Transverse colon (tissue), 4 donors: Measurements from ENCODE around the gene CYB5D1. TPM values are rescaled to one million over a fixed set of nuclear protein-coding genes. Genes with fewer than 3 reads are reported as not detected.
A peak's percentile ranks its signal among the peaks of the same experiment; 100 is the strongest.

Experiments
- DNase-seq: peaks from one replicate; pipeline ENCODE4 v3.0.0-alpha.2; 2019
- H3K27ac ChIP-seq, 4 donors: fragments of 200-600 bp; sonication (generic); 2 replicates each; pipeline ENCODE4 v1.5.1; 2016 to 2018; ENCODE audit warnings: inconsistent platforms in 4 of 4
- H3K27me3 ChIP-seq: fragments of 200-600 bp; sonication (generic); 2 replicates; pipeline ENCODE4 v1.5.1; 2017; ENCODE audit warnings: inconsistent platforms
- H3K36me3 ChIP-seq, 4 donors: fragments of 200-600 bp; sonication (generic); 2 replicates each; pipeline ENCODE4 v1.5.1; 2017 to 2019; ENCODE audit warnings: inconsistent platforms in 4 of 4
- H3K4me1 ChIP-seq, 4 donors: fragments of 200-600 bp; sonication (generic); 2 replicates each; pipeline ENCODE4 v1.5.1; 2017 to 2020; ENCODE audit warnings: inconsistent platforms in 4 of 4
- H3K4me3 ChIP-seq, 4 donors: fragments of 200-600 bp; sonication (generic); 1 replicate in 1 of 4; 2 replicates in 3 of 4; pipeline versions ENCODE4 v1.5.1 to v1.6.1; 2017 to 2019; ENCODE audit warnings: inconsistent platforms in 4 of 4
- H3K9me3 ChIP-seq, 2 donors: fragments of 200-600 bp; sonication (generic); 2 replicates each; pipeline ENCODE4 v1.5.1; 2017 to 2019; ENCODE audit warnings: inconsistent platforms in 2 of 2
- CTCF ChIP-seq, 5 experiments: fragments of 200-600 bp in 3 of 5; fragments of 450-650 bp in 2 of 5; sonication (generic) in 3 of 5; IDR thresholded peaks; 1 replicate in 2 of 5; 2 replicates in 3 of 5; pipeline ENCODE4 v1.5.1; 2016 to 2017; ENCODE audit warnings: antibody characterized with exemption in 5 of 5, inconsistent platforms in 3 of 5, mild to moderate bottlenecking in 2 of 5, moderate library complexity in 1 of 5
- EP300 ChIP-seq: sonication (generic); formaldehyde crosslinking; IDR thresholded peaks from one replicate; pipeline ENCODE4 v1.6.1; 2017; ENCODE audit warnings: antibody characterized with exemption, low read depth
- POLR2A ChIP-seq: fragments of 450-650 bp; IDR thresholded peaks from one replicate; pipeline ENCODE4 v1.6.1; 2016; ENCODE audit warnings: antibody characterized with exemption, mild to moderate bottlenecking, moderate library complexity
- POLR2AphosphoS5 ChIP-seq, 3 donors: sonication (generic); formaldehyde crosslinking; IDR thresholded peaks; one replicate each; pipeline ENCODE4 v1.6.1; 2016; ENCODE audit warnings: antibody characterized with exemption in 3 of 3
- WGBS, 2 donors: methylation state at CpG; one replicate each; pipeline ENCODE4 v1.1.5; 2018; ENCODE audit warnings: low coverage in 1 of 2; 5-methylcytosine and 5-hydroxymethylcytosine counted together
- in situ Hi-C, 4 donors: fragments of 200-750 bp; cut with MboI; loops; one replicate each; pipeline versions ENCODE4 v1.15.0 to v1.15.1; 2017; ENCODE audit warnings: low sequenced_read_pairs in 3 of 4, low pct_ligation_motif_present in 1 of 4, low pct_unique_long_range_greater_than_20kb in 1 of 4
- intact Hi-C: fragments of 100-400 bp; cut with DNase I; formaldehyde crosslinking; loops from one replicate; pipeline ENCODE4 v1.15.1; 2023; ENCODE audit warnings: low total_unique reads
- total RNA-seq, 4 donors: library from RNA; depleted of rRNA; stranded (reverse); fragments of >200 nt; gene quantifications; one replicate each; pipeline ENCODE4 v1.1.0, GENCODE V29; 2016

The CYB5D1 gene
- total RNA-seq, 4 donors from 2014 or later = 4.9 to 50.4 (median 9.6) TPM; not detected in 1

GRCh38 chr17:7856811-7857712 is 741 bp upstream of the CYB5D1 start, which contains the start of gene NAA38:
Gene NAA38, minus strand, starts transcription at chr17:7857559. Its CDS starts 96 bp downstream, at chr17:7857463.
- peaks cover 24 to 36% (median 28%) of the 10 kb centered on the region in 4 donors for H3K4me1 ChIP-seq
- in situ Hi-C loops = loop anchor here in 2 of 4 donors (25.0 kb wide), 1 partner anchor 130 kb away; no protein-coding TSS in a partner anchor
- DNase-seq = peak; percentile 97

GRCh38 chr17:7858522-7858810 is 663 bp downstream of the CYB5D1 start:
- Histone ChIP-seq H3K27ac (peak overlapping the region; percentile 90 to 97 (median 94)), H3K4me1 (peaks cover 23 to 40% (median 30%) of the 10 kb centered on the region in 4 donors), H3K27me3 (no peaks in the 10 kb centered on the region), H3K36me3 (peaks cover 0 to 6% (median 2%) of the 10 kb centered on the region in 4 donors), H3K9me3 (no peaks in the 10 kb centered on the region), H3K4me3 (peak overlapping the region in 3 of 4 donors; percentile 50 to 62 (median 56))
- TF ChIP-seq POLR2A = no peak
- TF ChIP-seq CTCF (IDR thresholded peaks at IDR 0.05) = peak; percentile 31 to 67 (median 55)
- TF ChIP-seq POLR2AphosphoS5 (IDR thresholded peaks at IDR 0.05) = no peak
- TF ChIP-seq EP300 = no peak
- in situ Hi-C loops (loop anchor here in 2 of 4 donors (25.0 kb wide), 1 partner anchor 129 kb away; no protein-coding TSS in a partner anchor), intact Hi-C loops (loop anchor here (5.0 to 10.0 kb wide), 2 partner anchors 34 to 114 kb away; no protein-coding TSS in a partner anchor)
- DNase-seq = peak; percentile 53
- WGBS, 2 donors = 43% methylated on average over 20 of the region's 20 CpGs; no CpG with 5 or more reads in 1 of the 2 donors

More at GRCh38 chr17:7856811-7857712, 741 bp upstream of the CYB5D1 start, which contains the start of gene NAA38:
- peak within 1 kb of the TSS; percentile 90 to 97 (median 94) for H3K27ac ChIP-seq
- H3K27me3 ChIP-seq = no peaks in the 10 kb centered on the region
- intact Hi-C loops = loop anchor here (2.0 to 10.0 kb wide), 3 partner anchors 14 to 112 kb away; no protein-coding TSS in a partner anchor
- H3K4me3 ChIP-seq = peak within 1 kb of the TSS; percentile 50 to 62 (median 53)
- TF ChIP-seq EP300 (no peak), POLR2AphosphoS5 (IDR thresholded peaks at IDR 0.05) (peak; percentile 90), POLR2A (peak; percentile 73), CTCF (IDR thresholded peaks at IDR 0.05) (peak; percentile 17 to 47 (median 32))
- 0% methylated on average over 44 of the region's 64 CpGs; no CpG with 5 or more reads in 1 of the 2 donors for WGBS, 2 donors
- H3K36me3 ChIP-seq = peaks cover 0 to 15% (median 6%) of the 10 kb centered on the region in 4 donors
- no peaks in the 10 kb centered on the region for H3K9me3 ChIP-seq

GRCh38 chr17:7859028-7859427 is 1.2 kb downstream of the CYB5D1 start:
- 82 to 90% methylated on average over 2 to 8 of the region's 8 CpGs for WGBS, 2 donors
- Histone ChIP-seq H3K27me3 (no peaks in the 10 kb centered on the region), H3K4me3 (peak overlapping the region in 2 of 4 donors; percentile 50 to 62), H3K36me3 (peaks cover 0 to under 1% (median 0%) of the 10 kb centered on the region in 4 donors), H3K4me1 (peaks cover 23 to 40% (median 30%) of the 10 kb centered on the region in 4 donors), H3K9me3 (no peaks in the 10 kb centered on the region), H3K27ac (peak overlapping the region in 2 of 4 donors; percentile 90 to 97)
- TF ChIP-seq POLR2AphosphoS5 (IDR thresholded peaks at IDR 0.05) = no peak
- TF ChIP-seq POLR2A = no peak
- TF ChIP-seq EP300 = no peak
- no peak for TF ChIP-seq CTCF (IDR thresholded peaks at IDR 0.05)
- in situ Hi-C loops = loop anchor here in 2 of 4 donors (25.0 kb wide), 1 partner anchor 128 kb away; no protein-coding TSS in a partner anchor
- no peak for DNase-seq
- intact Hi-C loops = loop anchor here (5.0 to 10.0 kb wide), 2 partner anchors 33 to 114 kb away; no protein-coding TSS in a partner anchor
